Measurements from ENCODE around the gene FAM153A.
"Not testable (repeated sequence)": the region's sequence is repeated elsewhere in the genome, so short reads cannot be mapped to it uniquely, and the experiment has no call there.

DNA sequence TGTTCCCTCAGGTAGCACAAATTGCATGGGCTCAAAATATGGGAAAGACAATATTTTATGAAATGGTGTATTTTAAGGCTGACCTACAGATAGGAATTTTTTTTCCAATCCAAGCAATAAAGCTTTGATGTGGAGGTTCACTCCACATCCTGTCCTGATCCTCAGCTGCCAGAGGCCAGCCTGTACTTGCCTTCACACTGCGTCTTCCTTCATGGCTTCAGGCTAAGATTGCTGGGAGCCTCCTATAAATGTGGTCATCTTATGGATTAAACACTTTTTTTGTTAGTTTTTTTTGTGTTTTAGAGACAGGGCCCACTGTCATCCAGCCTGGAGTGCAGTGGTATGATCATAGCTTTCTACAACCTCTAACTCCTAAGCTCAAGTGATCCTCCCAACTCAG is 67.3 kb downstream of the FAM153A start:
- not testable (repeated sequence) for TF ChIP-seq EZH2 (IDR thresholded peaks at IDR 0.05); POLR2AphosphoS5 (IDR thresholded peaks at IDR 0.05; ENCODE audit: borderline replicate concordance, low read depth, low read length)

Data from SK-N-MC (cell line).